MCF 10A (cell line): ENCODE data around the gene OBSCN. TPM values are rescaled to one million over a fixed set of nuclear protein-coding genes. Genes with fewer than 3 reads are reported as not detected.

ENCODE experiments used
- BruUV-seq: library from RNA; stranded (reverse); fragments of 400-500 nt; replicated peaks from 2 replicates; lab custom pipeline; 2021; lab: Mats Ljungman, UMichigan
- CTCF ChIA-PET: fragments of 300-600 bp; sonication (Branson Sonifier 250); formaldehyde crosslinking; extraction: SDS; loops from one replicate; lab custom pipeline; 2021; ENCODE audit warnings: antibody characterized with exemption, inconsistent platforms; lab: Yijun Ruan, JAX
- POLR2A ChIA-PET: fragments of 300-600, 350-650 bp; sonication (Branson Sonifier 250); formaldehyde crosslinking; extraction: SDS; loops from one replicate; lab custom pipeline; 2020; ENCODE audit warnings: antibody characterized with exemption, inconsistent platforms; lab: Yijun Ruan, JAX
- DNase-seq: peaks from one replicate; pipeline ENCODE4 v3.0.0-alpha.2; 2018; ENCODE audit not compliant: unreplicated experiment
- H3K27ac Mint-ChIP-seq: one replicate; pipeline ENCODE4 v1.8.0; 2022; ENCODE audit warnings: mild to moderate bottlenecking, low read depth, mixed read lengths; ENCODE audit not compliant: unreplicated experiment
- H3K27me3 Mint-ChIP-seq: one replicate; pipeline ENCODE4 v1.8.0; 2022; ENCODE audit warnings: mixed read lengths; ENCODE audit not compliant: insufficient read depth, unreplicated experiment
- H3K36me3 Mint-ChIP-seq: one replicate; pipeline ENCODE4 v1.8.0; 2022; ENCODE audit warnings: mild to moderate bottlenecking, moderate library complexity, mixed read lengths; ENCODE audit not compliant: insufficient read depth, unreplicated experiment
- H3K4me1 Mint-ChIP-seq: one replicate; pipeline ENCODE4 v1.8.0; 2022; ENCODE audit warnings: mixed read lengths; ENCODE audit not compliant: insufficient read depth, unreplicated experiment
- H3K4me3 Mint-ChIP-seq: one replicate; pipeline ENCODE4 v1.8.0; 2022; ENCODE audit warnings: mild to moderate bottlenecking, moderate library complexity, mixed read lengths; ENCODE audit not compliant: unreplicated experiment
- H3K9me3 Mint-ChIP-seq: one replicate; pipeline ENCODE4 v1.8.0; 2022; ENCODE audit warnings: mixed read lengths; ENCODE audit not compliant: unreplicated experiment
- intact Hi-C: fragments of 100-400 bp; cut with micrococcal nuclease; formaldehyde crosslinking; loops from 2 replicates; pipeline ENCODE4 v1.14.1; 2022
- total RNA-seq: library from RNA; stranded (reverse); gene quantifications from 2 replicates; pipeline ENCODE4 v1.2.3, GENCODE V29; 2022
- TF ChIP-seq, protein P1 (sequence below): fragments of 200-600 bp; IDR thresholded peaks from one replicate; pipeline ENCODE4 v1.8.0; 2022; ENCODE audit warnings: antibody characterized with exemption, mild to moderate bottlenecking; ENCODE audit not compliant: unreplicated experiment

The OBSCN gene
- total RNA-seq, 1 experiment from 2014 or later = 22.6 TPM

GRCh38 chr1:228400692-228401454, 193.0 kb downstream of the OBSCN start:
- DNase-seq = no peak
- ChIA-PET POLR2A (no interaction called here), CTCF (interaction anchor here (0.6 kb wide), 1 partner anchor 244 kb away, joined by 3 read pairs; no protein-coding TSS in a partner anchor)
- Mint-ChIP-seq H3K4me1 (peaks cover 34% of the 10 kb centered on the region), H3K4me3 (no peak overlapping the region), H3K9me3 (no peaks in the 10 kb centered on the region), H3K27ac (peak overlapping the region; percentile 65), H3K27me3 (no peaks in the 10 kb centered on the region), H3K36me3 (peaks cover 64% of the 10 kb centered on the region)
- intact Hi-C loops = no loop called here
- TF ChIP-seq, protein P1, sequence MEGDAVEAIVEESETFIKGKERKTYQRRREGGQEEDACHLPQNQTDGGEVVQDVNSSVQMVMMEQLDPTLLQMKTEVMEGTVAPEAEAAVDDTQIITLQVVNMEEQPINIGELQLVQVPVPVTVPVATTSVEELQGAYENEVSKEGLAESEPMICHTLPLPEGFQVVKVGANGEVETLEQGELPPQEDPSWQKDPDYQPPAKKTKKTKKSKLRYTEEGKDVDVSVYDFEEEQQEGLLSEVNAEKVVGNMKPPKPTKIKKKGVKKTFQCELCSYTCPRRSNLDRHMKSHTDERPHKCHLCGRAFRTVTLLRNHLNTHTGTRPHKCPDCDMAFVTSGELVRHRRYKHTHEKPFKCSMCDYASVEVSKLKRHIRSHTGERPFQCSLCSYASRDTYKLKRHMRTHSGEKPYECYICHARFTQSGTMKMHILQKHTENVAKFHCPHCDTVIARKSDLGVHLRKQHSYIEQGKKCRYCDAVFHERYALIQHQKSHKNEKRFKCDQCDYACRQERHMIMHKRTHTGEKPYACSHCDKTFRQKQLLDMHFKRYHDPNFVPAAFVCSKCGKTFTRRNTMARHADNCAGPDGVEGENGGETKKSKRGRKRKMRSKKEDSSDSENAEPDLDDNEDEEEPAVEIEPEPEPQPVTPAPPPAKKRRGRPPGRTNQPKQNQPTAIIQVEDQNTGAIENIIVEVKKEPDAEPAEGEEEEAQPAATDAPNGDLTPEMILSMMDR = no peak
- BruUV-seq = no TSS peak

DNA sequence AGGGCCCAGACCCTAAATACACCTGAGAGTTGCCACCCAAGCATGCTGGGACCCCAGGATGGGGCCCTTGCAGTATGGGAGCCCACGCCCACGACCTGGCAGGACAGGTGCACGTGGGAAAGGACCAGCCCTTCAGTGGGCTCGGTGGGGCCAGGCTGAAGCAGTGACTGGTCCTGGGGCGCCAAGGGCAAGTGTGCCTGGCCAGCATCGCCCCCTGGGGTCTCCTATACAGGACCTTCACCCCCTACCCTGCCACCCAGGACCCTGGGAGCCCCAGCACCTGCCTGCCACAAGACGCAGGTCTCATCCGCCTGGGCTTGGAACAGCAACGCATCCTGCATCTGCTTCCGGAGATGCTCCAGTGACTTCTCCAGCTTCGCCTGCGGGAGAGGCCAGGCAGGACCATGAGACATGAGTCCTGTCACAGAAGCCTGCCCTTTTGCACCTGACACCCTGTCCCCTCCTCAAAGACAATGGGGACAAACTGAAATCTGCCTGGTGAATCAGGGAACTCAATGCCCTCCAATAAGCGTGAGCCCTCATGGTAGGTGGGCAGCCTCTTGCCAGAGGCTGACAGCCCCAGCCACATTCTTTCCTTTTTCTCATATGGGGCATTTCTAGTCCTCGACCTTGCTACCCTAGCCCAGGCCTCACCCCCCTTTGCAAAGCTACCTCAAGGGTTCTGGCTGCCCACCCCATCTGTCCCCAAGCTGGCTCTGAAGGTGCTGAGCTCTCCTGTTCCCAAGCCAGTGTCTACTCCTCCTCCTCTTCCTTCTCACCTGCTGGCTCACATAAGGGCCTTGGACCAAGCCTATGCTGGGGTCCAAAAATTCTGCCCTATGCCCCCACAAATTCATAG, 194.2 kb downstream of the OBSCN start:
- TF ChIP-seq, protein P1 = no peak
- intact Hi-C loops = no loop called here
- no peak for DNase-seq
- ChIA-PET CTCF (interaction anchor here (0.6 to 1.3 kb wide), 4 partner anchors 42 to 398 kb away, joined by 3 to 5 read pairs (median 4); no protein-coding TSS in a partner anchor), POLR2A (interaction anchor here (0.9 kb wide), 1 partner anchor 27 kb away, joined by 3 read pairs; no protein-coding TSS in a partner anchor)
- Mint-ChIP-seq H3K27me3 (no peaks in the 10 kb centered on the region), H3K9me3 (no peaks in the 10 kb centered on the region), H3K36me3 (peaks cover 55% of the 10 kb centered on the region), H3K4me3 (no peak overlapping the region), H3K4me1 (peaks cover 34% of the 10 kb centered on the region), H3K27ac (peak overlapping the region; percentile 57)
- no TSS peak for BruUV-seq

- POLR2A ChIA-PET = interaction anchor here (0.9 to 5.0 kb wide), 2 partner anchors 10 to 28 kb away, joined by 3 to 41 read pairs; no protein-coding TSS in a partner anchor
- TF ChIP-seq, protein P1 = no peak
- DNase-seq = no peak
- H3K36me3 Mint-ChIP-seq = peaks cover 49% of the 10 kb centered on the region
- CTCF ChIA-PET = interaction anchor here (0.6 to 1.3 kb wide), 5 partner anchors 25 to 399 kb away, joined by 3 to 5 read pairs (median 4); no protein-coding TSS in a partner anchor
- H3K4me1 Mint-ChIP-seq = peaks cover 39% of the 10 kb centered on the region
- no peak overlapping the region for H3K27ac Mint-ChIP-seq
- H3K27me3 Mint-ChIP-seq = no peaks in the 10 kb centered on the region
- H3K9me3 Mint-ChIP-seq = no peaks in the 10 kb centered on the region
- intact Hi-C loops = no loop called here
- BruUV-seq = no TSS peak
- no peak overlapping the region for H3K4me3 Mint-ChIP-seq
These were observed 194.8 kb downstream of the OBSCN start for GRCh38 chr1:228402641-228403025.
